ENCODE measurements around the gene CYB5D1. TPM values are rescaled to one million over a fixed set of nuclear protein-coding genes. Genes with fewer than 3 reads are reported as not detected.

The CYB5D1 gene
- total RNA-seq, 1 donor: 8.8 TPM

DNA sequence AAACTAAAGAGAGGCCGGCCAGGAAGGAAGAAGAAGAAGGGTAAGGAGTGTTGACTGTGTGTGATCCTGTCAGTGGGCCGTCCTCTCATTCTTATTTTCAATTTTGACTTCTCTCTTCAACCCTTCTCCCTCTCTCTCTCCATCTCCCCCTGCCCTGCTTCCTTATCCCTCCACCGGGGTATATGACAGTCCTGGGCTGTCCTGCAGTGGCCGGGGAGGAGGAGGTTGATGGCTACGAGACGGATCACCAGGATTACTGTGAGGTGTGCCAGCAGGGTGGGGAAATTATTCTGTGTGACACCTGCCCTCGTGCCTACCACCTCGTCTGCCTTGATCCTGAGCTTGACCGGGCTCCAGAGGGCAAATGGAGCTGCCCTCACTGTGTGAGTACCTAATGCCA is 36.4 kb downstream of the CYB5D1 start:
- Histone ChIP-seq H3K4me3 (ENCODE audit: low read length) (no peak overlapping the region), H3K4me1 (ENCODE audit: insufficient read depth, low read length) (peaks cover 22% of the 10 kb centered on the region), H3K27me3 (ENCODE audit: insufficient read depth, low read length) (no peaks in the 10 kb centered on the region), H3K9me3 (ENCODE audit: low read depth, low read length) (no peaks in the 10 kb centered on the region)

DNA sequence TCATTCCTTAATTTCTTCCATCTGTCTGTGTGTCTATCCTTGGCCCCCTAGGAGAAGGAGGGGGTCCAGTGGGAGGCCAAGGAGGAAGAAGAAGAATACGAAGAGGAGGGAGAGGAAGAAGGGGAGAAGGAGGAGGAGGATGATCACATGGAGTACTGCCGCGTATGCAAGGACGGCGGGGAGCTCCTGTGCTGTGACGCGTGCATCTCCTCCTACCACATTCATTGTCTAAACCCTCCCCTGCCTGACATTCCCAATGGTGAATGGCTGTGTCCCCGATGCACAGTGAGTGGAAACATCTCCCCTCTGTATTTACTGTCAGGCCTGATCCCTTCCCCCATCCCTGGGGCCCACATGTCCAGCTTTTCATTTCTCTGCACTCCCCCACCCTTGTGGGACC is 37.1 kb downstream of the CYB5D1 start:
- Histone ChIP-seq H3K27me3 (ENCODE audit: insufficient read depth, low read length) (no peaks in the 10 kb centered on the region), H3K4me3 (ENCODE audit: low read length) (no peak overlapping the region)

GRCh38 chr17:7897090-7897489 is 39.3 kb downstream of the CYB5D1 start:
- Histone ChIP-seq H3K4me1 (ENCODE audit: insufficient read depth, low read length) (peaks cover 1% of the 10 kb centered on the region), H3K9me3 (ENCODE audit: low read depth, low read length) (no peaks in the 10 kb centered on the region), H3K4me3 (ENCODE audit: low read length) (no peak overlapping the region), H3K27me3 (ENCODE audit: insufficient read depth, low read length) (no peaks in the 10 kb centered on the region)

More for the DNA sequence above, 37.1 kb downstream of the CYB5D1 start:
- Histone ChIP-seq H3K4me1 (ENCODE audit: insufficient read depth, low read length) (peaks cover 15% of the 10 kb centered on the region), H3K9me3 (ENCODE audit: low read depth, low read length) (no peaks in the 10 kb centered on the region)

- Histone ChIP-seq H3K27me3 (ENCODE audit: insufficient read depth, low read length) (no peaks in the 10 kb centered on the region), H3K4me3 (ENCODE audit: low read length) (no peak overlapping the region), H3K9me3 (ENCODE audit: low read depth, low read length) (no peaks in the 10 kb centered on the region), H3K4me1 (ENCODE audit: insufficient read depth, low read length) (no peaks in the 10 kb centered on the region)
Measured at GRCh38 chr17:7897773-7898172, 40.0 kb downstream of the CYB5D1 start.

- Histone ChIP-seq H3K27me3 (ENCODE audit: insufficient read depth, low read length) (no peaks in the 10 kb centered on the region), H3K4me1 (ENCODE audit: insufficient read depth, low read length) (no peaks in the 10 kb centered on the region), H3K4me3 (ENCODE audit: low read length) (no peak overlapping the region), H3K9me3 (ENCODE audit: low read depth, low read length) (no peaks in the 10 kb centered on the region)
Measured at GRCh38 chr17:7903154-7904103, 45.6 kb downstream of the CYB5D1 start.

DNA sequence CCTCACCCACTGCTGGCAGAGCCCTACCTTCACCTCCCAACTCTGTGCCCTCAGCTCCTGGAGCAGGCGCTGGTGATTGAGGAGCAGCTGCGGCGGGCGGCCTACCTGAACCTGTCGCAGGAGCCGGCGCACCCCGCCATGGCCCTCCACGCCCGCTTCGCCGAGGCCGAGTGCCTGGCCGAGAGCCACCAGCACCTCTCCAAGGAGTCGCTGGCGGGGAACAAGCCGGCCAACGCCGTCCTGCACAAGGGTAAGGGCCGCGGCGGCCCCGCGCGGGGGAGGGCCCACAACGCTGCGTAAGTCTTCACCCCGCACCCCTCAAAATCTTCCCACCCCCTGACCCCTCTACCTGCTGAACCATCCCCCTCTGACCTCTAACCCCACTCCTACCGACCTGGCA is 51.3 kb downstream of the CYB5D1 start:
- Histone ChIP-seq H3K4me1 (ENCODE audit: insufficient read depth, low read length) (peaks cover 4% of the 10 kb centered on the region), H3K9me3 (ENCODE audit: low read depth, low read length) (no peaks in the 10 kb centered on the region), H3K4me3 (ENCODE audit: low read length) (no peak overlapping the region), H3K27me3 (ENCODE audit: insufficient read depth, low read length) (no peaks in the 10 kb centered on the region)

DNA sequence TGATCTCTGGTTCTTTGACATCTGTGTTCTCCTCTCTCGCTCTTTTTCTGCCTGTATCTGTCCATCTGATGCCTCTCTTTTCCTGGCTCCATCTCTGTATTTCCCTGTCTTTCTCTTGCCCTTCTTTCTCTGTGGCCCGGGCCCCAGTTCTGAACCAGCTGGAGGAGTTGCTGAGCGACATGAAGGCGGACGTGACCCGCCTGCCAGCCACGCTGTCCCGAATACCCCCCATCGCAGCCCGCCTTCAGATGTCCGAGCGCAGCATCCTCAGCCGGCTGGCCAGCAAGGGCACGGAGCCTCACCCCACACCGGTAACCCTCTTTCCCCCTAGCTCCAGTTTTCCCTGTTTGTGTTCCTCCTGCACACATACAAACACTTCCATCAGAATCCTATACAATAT is 52.5 kb downstream of the CYB5D1 start:
- no peaks in the 10 kb centered on the region for H3K9me3 ChIP-seq (ENCODE audit: low read depth, low read length)

GRCh38 chr17:7910711-7911110 is 52.9 kb downstream of the CYB5D1 start:
- Histone ChIP-seq H3K9me3 (ENCODE audit: low read depth, low read length) (no peaks in the 10 kb centered on the region), H3K4me3 (ENCODE audit: low read length) (no peak overlapping the region), H3K27me3 (ENCODE audit: insufficient read depth, low read length) (no peaks in the 10 kb centered on the region), H3K4me1 (ENCODE audit: insufficient read depth, low read length) (peaks cover 19% of the 10 kb centered on the region)

More for the DNA sequence above, 52.5 kb downstream of the CYB5D1 start:
- H3K27me3 ChIP-seq (ENCODE audit: insufficient read depth, low read length): no peaks in the 10 kb centered on the region
- no peak overlapping the region for H3K4me3 ChIP-seq (ENCODE audit: low read length)
- H3K4me1 ChIP-seq (ENCODE audit: insufficient read depth, low read length): peaks cover 15% of the 10 kb centered on the region

DNA sequence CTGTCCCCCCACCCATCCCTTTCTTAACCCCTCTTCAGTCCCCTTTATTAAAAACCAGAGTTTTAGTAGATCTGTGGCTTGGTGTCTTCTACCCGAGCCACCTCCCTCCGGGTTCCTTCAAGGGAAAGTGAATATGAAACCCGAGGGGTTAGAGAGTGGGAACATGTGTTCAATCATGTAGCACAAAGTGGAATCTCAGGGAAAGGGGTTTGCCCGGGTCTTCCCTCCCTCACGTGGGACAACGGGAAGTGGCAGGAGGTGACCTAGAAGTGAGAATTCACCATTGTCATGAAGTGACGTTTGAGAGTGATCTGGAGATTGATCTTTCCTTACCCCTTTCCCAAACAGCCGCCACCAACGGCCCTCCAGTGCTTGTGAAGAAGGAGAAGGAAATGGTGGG is 53.3 kb downstream of the CYB5D1 start:
- H3K27me3 ChIP-seq (ENCODE audit: insufficient read depth, low read length): no peaks in the 10 kb centered on the region
- H3K4me3 ChIP-seq (ENCODE audit: low read length): no peak overlapping the region
- peaks cover 20% of the 10 kb centered on the region for H3K4me1 ChIP-seq (ENCODE audit: insufficient read depth, low read length)
- H3K9me3 ChIP-seq (ENCODE audit: low read depth, low read length): no peaks in the 10 kb centered on the region

Other genes starting within 250 kb of the CYB5D1 start
- gene FXR2, start 243.1 kb upstream of the CYB5D1 start, total RNA-seq: 7.7 TPM
- 28.3 TPM for gene SAT2, start 230.2 kb upstream of the CYB5D1 start, total RNA-seq
- gene SHBG, start 227.9 kb upstream of the CYB5D1 start, total RNA-seq: not detected
- not detected for gene ATP1B2, start 207.1 kb upstream of the CYB5D1 start, total RNA-seq
- gene TP53, start 170.5 kb upstream of the CYB5D1 start, total RNA-seq: 9.9 TPM
- 3.6 TPM for gene WRAP53, start 169.5 kb upstream of the CYB5D1 start, total RNA-seq
- not detected for gene EFNB3, start 152.8 kb upstream of the CYB5D1 start, total RNA-seq
- gene DNAH2, start 140.3 kb upstream of the CYB5D1 start, total RNA-seq: under 0.01 TPM
- gene KDM6B, start 23.8 kb upstream of the CYB5D1 start, total RNA-seq: 88.1 TPM
- 8.5 TPM for gene TMEM88, start 2.9 kb upstream of the CYB5D1 start, total RNA-seq
- gene NAA38, start 444 bp upstream of the CYB5D1 start, total RNA-seq: 14.0 TPM
- 96.4 TPM for gene CHD3, start 30.8 kb downstream of the CYB5D1 start, total RNA-seq
- 2.4 TPM for gene RNF227, start 58.3 kb downstream of the CYB5D1 start, total RNA-seq
- gene KCNAB3, start 71.9 kb downstream of the CYB5D1 start, total RNA-seq: 1.2 TPM
- 21.4 TPM for gene TRAPPC1, start 73.9 kb downstream of the CYB5D1 start, total RNA-seq
- gene CNTROB, start 74.2 kb downstream of the CYB5D1 start, total RNA-seq: 9.2 TPM
- gene GUCY2D, start 144.6 kb downstream of the CYB5D1 start, total RNA-seq: 0.10 TPM
- gene ALOX15B, start 181.1 kb downstream of the CYB5D1 start, total RNA-seq: 0.10 TPM
- not detected for gene ALOX12B, start 229.7 kb downstream of the CYB5D1 start, total RNA-seq